Measurements from ENCODE around the gene SLC25A21.

The SLC25A21 gene

GRCh38 chr14:36884049-36884448 is 288.4 kb downstream of the SLC25A21 start:
- Histone ChIP-seq H3F3A (ENCODE audit: control insufficient read depth, insufficient read depth) (no peaks in the 10 kb centered on the region), H3K4me1 (ENCODE audit: control insufficient read depth, low read length) (no peaks in the 10 kb centered on the region), H3K27ac (ENCODE audit: low read depth, low read length) (no peak overlapping the region), H3K36me3 (ENCODE audit: control insufficient read depth, low read length) (no peaks in the 10 kb centered on the region), H3K79me2 (ENCODE audit: control insufficient read depth, low read length) (no peaks in the 10 kb centered on the region), H4K20me1 (ENCODE audit: control insufficient read depth, insufficient read depth, low read depth, low read length) (no peaks in the 10 kb centered on the region), H3K4me2 (ENCODE audit: low read length) (no peak overlapping the region), H3K4me3 (ENCODE audit: low read length) (no peak overlapping the region), H3K9me3 (ENCODE audit: control insufficient read depth, insufficient read depth, low read length) (no peaks in the 10 kb centered on the region), H3K9me2 (replicated peaks; ENCODE audit: control insufficient read depth, low read length) (no peaks in the 10 kb centered on the region), H3K27me3 (ENCODE audit: control insufficient read depth, low read length) (no peaks in the 10 kb centered on the region)
- TF ChIP-seq CTCF (IDR thresholded peaks at IDR 0.05; ENCODE audit: low read depth, low read length, poor library complexity, severe bottlenecking) (no peak), EZH2phosphoT487 (IDR thresholded peaks at IDR 0.05; ENCODE audit: borderline replicate concordance, low read length) (no peak)

GRCh38 chr14:36880276-36880675 is 292.1 kb downstream of the SLC25A21 start:
- Histone ChIP-seq H4K20me1 (ENCODE audit: control insufficient read depth, insufficient read depth, low read depth, low read length) (no peaks in the 10 kb centered on the region), H3K36me3 (ENCODE audit: control insufficient read depth, low read length) (no peaks in the 10 kb centered on the region), H3K4me1 (ENCODE audit: control insufficient read depth, low read length) (no peaks in the 10 kb centered on the region), H3K27ac (ENCODE audit: low read depth, low read length) (no peak overlapping the region), H3K4me2 (ENCODE audit: low read length) (no peak overlapping the region), H3K9me2 (replicated peaks; ENCODE audit: control insufficient read depth, low read length) (no peaks in the 10 kb centered on the region), H3K79me2 (ENCODE audit: control insufficient read depth, low read length) (no peaks in the 10 kb centered on the region), H3K27me3 (ENCODE audit: control insufficient read depth, low read length) (no peaks in the 10 kb centered on the region), H3K4me3 (ENCODE audit: low read length) (no peak overlapping the region), H3F3A (ENCODE audit: control insufficient read depth, insufficient read depth) (no peaks in the 10 kb centered on the region), H3K9me3 (ENCODE audit: control insufficient read depth, insufficient read depth, low read length) (no peaks in the 10 kb centered on the region)
- TF ChIP-seq CTCF (IDR thresholded peaks at IDR 0.05; ENCODE audit: low read depth, low read length, poor library complexity, severe bottlenecking), result no peak
- no peak for TF ChIP-seq EZH2phosphoT487 (IDR thresholded peaks at IDR 0.05; ENCODE audit: borderline replicate concordance, low read length)

- no peak overlapping the region for H3K4me2 ChIP-seq (ENCODE audit: low read length)
- H3K4me1 ChIP-seq (ENCODE audit: control insufficient read depth, low read length), result no peaks in the 10 kb centered on the region
- no peaks in the 10 kb centered on the region for H4K20me1 ChIP-seq (ENCODE audit: control insufficient read depth, insufficient read depth, low read depth, low read length)
- H3K27me3 ChIP-seq (ENCODE audit: control insufficient read depth, low read length), result no peaks in the 10 kb centered on the region
- no peaks in the 10 kb centered on the region for H3K79me2 ChIP-seq (ENCODE audit: control insufficient read depth, low read length)
- H3K4me3 ChIP-seq (ENCODE audit: low read length), result no peak overlapping the region
- no peaks in the 10 kb centered on the region for H3K9me3 ChIP-seq (ENCODE audit: control insufficient read depth, insufficient read depth, low read length)
- no peaks in the 10 kb centered on the region for H3F3A ChIP-seq (ENCODE audit: control insufficient read depth, insufficient read depth)
- H3K36me3 ChIP-seq (ENCODE audit: control insufficient read depth, low read length), result no peaks in the 10 kb centered on the region
- TF ChIP-seq EZH2phosphoT487 (IDR thresholded peaks at IDR 0.05; ENCODE audit: borderline replicate concordance, low read length) (no peak), CTCF (IDR thresholded peaks at IDR 0.05; ENCODE audit: low read depth, low read length, poor library complexity, severe bottlenecking) (no peak)
- H3K9me2 ChIP-seq (replicated peaks; ENCODE audit: control insufficient read depth, low read length), result no peaks in the 10 kb centered on the region
- no peak overlapping the region for H3K27ac ChIP-seq (ENCODE audit: low read depth, low read length)
These were observed 292.8 kb downstream of the SLC25A21 start for GRCh38 chr14:36879558-36879957.

All from DOHH2 (cell line).